Keratinocyte (primary cell): Measurements from ENCODE around the gene PNMA1.

Experiments
- CTCF ChIP-seq, 3 experiments: IDR thresholded peaks in 1 of 3; conservative IDR thresholded peaks in 1 of 3; optimal IDR thresholded peaks in 1 of 3; 2 replicates in 2 of 3; 3 replicates in 1 of 3; pipeline versions ENCODE3 to v1.5.1; 2011; ENCODE audit warnings: low read length in 3 of 3, mild to moderate bottlenecking in 3 of 3, moderate library complexity in 2 of 3, control low read depth in 1 of 3, inconsistent platforms in 1 of 3; ENCODE audit not compliant: insufficient read depth in 2 of 3; ENCODE audit errors: extremely low read depth in 1 of 3
- EZH2 ChIP-seq: IDR thresholded peaks from one replicate; pipeline ENCODE4 v1.6.1; 2012; ENCODE audit warnings: inconsistent platforms, mild to moderate bottlenecking, low read length, moderate library complexity

GRCh38 chr14:73678698-73679097, 35.5 kb downstream of the PNMA1 start:
- TF ChIP-seq CTCF (optimal IDR thresholded peaks at IDR 0.05 in 1 of 3, IDR thresholded peaks at IDR 0.05 in 1 of 3, conservative IDR thresholded peaks at IDR 0.05 in 1 of 3; ENCODE audit: extremely low read depth in 1 of 3, insufficient read depth in 2 of 3, low read length in 3 of 3) (no peak), EZH2 (no peak)
